Epithelial cell of prostate (primary cell): ENCODE measurements around the gene PDZRN3.

Experiments used
- DNase-seq: peaks from one replicate; pipeline ENCODE4 v3.0.0-alpha.2; 2011; ENCODE audit warnings: low read depth, low spot score
- H3K27ac ChIP-seq: fragments of 450-650 bp; 2 replicates; pipeline ENCODE4 v1.5.1; 2017; ENCODE audit warnings: mild to moderate bottlenecking

The PDZRN3 gene

DNA sequence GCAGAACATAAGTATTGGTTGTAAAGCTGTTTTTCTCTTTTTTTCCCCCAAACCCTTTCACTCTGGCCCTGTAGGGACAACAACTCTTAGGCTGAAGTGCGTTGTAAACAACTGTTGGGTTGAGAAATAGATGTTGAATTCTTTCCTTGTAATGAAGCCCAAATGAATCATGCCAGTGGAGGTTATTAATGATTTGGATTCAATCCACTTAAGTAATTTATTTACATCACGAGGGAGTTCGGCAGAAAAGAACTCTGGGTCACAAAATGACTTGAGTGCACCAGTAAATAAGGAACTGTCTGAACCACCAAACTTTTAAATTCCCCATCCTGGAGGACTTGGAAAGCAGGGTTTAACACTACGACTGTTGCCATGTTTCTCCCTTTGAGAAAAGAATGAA is 218.9 kb downstream of the PDZRN3 start:
- DNase-seq, result no peak
- no peak overlapping the region for H3K27ac ChIP-seq

DNA sequence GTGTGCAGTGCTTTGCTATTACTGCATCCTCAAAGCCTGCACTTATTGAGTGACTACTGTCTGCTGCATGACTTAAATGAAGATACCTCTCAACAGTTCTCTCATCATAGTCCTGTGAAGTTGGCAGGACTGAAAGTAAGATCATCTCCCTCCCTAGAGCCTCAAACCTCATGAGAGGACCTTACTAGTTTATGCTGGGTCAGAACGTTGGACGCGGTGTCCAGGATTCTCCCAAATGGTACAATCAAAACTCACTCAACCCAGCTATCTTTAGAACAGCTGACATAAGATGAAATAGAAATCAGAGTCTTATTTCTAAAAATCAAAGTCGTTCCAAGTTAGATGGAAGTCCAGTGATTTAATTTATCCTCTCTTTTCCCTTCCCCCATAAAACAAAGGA is 219.7 kb downstream of the PDZRN3 start:
- no peak overlapping the region for H3K27ac ChIP-seq
- no peak for DNase-seq

GRCh38 chr3:73404435-73404834 is 220.3 kb downstream of the PDZRN3 start:
- DNase-seq, result no peak
- no peak overlapping the region for H3K27ac ChIP-seq

DNA sequence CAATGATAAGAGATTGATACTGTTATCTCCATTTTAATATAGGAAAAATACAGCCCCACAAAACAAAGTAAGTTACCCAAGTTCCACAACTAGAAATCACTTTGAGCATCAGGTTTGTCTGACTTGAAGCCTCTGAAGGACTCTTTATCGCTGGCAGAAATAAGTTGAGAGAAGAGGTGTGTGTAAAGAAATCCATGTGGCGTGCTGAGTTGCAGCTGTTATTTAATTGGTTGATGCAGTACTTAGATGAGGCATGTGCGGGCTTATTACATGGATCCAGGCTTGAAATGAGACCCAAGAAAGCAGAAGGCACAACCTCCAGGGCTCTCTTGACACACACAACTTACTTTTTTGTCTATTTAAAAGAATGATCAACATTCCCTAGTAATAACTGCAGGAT is 221.3 kb downstream of the PDZRN3 start:
- no peak for DNase-seq
- no peak overlapping the region for H3K27ac ChIP-seq

- no peak for DNase-seq
- H3K27ac ChIP-seq, result no peak overlapping the region
Measured at GRCh38 chr3:73401616-73402279, 223.0 kb downstream of the PDZRN3 start.

DNA sequence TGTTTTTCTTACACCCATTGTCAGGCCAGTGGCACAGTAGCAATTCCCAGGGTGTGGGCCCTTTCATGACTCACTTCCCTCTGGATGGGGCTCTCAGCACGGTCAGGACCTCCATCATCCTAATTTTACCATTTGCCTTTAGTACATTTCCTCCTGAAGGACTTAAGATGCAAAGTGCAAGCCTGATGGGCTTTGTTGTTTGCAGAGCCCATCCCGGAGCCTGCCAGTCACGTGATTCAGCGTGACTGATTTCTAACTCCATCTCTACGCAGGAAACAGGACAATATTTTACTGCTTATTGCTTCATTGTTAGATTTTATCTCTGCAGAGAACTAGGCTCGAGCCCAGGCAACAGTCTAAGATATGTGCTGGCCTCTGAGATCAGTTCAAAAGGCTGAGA is 223.7 kb downstream of the PDZRN3 start:
- no peak for DNase-seq
- no peak overlapping the region for H3K27ac ChIP-seq

DNA sequence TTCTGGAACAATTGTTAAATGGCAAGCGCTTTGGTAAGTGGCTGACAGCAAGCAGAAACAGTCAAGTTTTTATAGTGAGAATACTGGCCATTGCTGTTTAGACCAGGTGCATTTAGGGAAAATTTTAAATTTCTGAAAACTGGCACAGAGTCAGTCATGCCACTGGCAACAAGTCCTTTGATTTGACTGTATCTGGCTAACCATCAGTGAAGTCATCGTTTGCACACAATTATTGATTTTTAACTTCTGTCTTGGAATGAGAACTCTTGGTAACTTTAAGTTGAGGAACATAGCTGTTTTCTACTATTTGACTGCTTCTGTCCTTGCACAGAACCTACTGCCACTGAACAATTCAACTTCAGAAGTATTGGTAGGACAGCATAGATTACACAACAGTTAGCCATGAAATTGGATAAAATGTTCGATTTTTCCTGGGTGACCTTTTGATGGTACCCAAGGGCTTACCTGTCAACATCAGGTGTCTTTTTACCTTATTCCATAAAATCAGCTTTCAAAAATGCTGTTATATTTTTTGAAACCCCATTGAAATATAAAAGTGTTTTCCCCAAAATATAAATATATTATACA is 225.0 kb downstream of the PDZRN3 start:
- no peak overlapping the region for H3K27ac ChIP-seq
- DNase-seq, result no peak

DNA sequence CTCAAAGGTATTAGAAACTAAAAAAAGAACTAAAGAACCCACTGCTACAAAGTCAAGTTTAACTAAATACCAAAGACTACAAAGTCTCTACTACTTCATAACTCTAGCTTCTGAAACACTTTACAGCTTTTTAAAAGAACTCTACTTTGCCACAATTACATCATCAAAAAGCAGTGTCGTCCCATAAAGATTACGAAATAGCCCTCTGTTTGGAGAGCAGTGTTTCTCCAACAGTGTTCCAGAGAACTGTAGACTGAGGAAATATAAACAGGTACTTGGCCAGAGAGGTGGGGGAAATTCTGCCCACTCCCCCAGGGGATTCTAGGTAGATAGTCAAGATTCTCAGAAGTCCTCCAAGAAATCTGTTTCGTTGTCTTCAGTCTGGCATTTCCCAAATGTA is 225.6 kb downstream of the PDZRN3 start:
- no peak overlapping the region for H3K27ac ChIP-seq
- no peak for DNase-seq

- no peak overlapping the region for H3K27ac ChIP-seq
- DNase-seq, result no peak
Measured at GRCh38 chr3:73398084-73398483, 226.7 kb downstream of the PDZRN3 start.

GRCh38 chr3:73394240-73394639 is 230.5 kb downstream of the PDZRN3 start:
- no peak overlapping the region for H3K27ac ChIP-seq
- no peak for DNase-seq

GRCh38 chr3:73393005-73393404 is 231.7 kb downstream of the PDZRN3 start:
- no peak overlapping the region for H3K27ac ChIP-seq
- no peak for DNase-seq

GRCh38 chr3:73391984-73392383 is 232.8 kb downstream of the PDZRN3 start:
- no peak for DNase-seq
- no peak overlapping the region for H3K27ac ChIP-seq

DNA sequence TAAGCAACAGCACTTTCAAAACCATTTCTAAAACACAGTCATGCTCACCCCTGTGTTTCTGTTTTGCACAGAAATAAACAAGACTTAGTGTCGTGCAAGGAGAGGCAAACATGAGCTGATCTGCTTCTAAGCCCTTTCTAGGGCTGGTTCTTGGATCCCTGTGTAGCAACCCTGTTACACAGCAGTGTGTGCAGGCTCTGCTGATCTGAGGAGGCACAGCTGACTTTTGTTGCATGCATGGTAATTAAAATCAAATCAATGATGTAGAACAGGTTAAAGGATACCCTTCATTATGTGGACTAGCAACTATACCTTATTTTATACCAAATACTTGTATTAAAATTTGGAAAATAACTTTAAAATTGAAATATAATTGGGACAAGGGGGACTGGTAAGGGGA is 234.8 kb downstream of the PDZRN3 start:
- H3K27ac ChIP-seq, result no peak overlapping the region
- no peak for DNase-seq

DNA sequence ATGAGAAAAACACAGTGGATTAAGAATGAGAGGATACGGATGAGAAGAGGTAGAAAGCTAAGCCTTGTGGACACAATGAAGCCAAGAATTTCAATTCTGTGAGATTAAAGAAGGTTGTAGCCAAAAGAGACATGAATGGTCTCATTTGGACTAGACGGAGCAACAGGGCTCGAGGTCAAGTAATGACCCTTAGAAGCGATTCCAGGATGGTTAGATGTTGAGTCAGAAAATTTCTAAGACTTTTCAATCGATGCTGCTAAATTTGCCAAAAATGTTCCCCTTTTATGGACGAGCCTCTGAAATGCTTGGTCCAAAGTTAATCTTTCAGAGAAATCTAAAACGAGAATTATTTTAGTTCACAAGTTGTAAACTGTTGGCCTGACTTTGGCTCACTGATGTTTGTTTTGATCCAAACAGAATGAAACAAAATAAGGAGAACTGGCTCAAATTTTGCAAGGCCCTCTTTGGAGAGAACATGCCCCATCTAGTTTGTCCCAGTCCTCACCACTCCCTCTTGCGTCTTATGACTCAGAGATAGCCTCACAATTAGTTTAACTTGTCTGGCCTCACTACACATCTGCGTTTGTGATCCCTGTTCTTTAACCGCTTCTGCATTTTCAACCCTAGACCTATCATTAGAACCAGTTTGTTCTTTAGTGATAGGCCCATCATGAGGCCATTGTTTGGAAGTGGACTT is 235.5 kb downstream of the PDZRN3 start:
- DNase-seq, result no peak
- no peak overlapping the region for H3K27ac ChIP-seq

- DNase-seq, result no peak
- H3K27ac ChIP-seq, result no peak overlapping the region
Measured at GRCh38 chr3:73385568-73385967, 239.2 kb downstream of the PDZRN3 start.

DNA sequence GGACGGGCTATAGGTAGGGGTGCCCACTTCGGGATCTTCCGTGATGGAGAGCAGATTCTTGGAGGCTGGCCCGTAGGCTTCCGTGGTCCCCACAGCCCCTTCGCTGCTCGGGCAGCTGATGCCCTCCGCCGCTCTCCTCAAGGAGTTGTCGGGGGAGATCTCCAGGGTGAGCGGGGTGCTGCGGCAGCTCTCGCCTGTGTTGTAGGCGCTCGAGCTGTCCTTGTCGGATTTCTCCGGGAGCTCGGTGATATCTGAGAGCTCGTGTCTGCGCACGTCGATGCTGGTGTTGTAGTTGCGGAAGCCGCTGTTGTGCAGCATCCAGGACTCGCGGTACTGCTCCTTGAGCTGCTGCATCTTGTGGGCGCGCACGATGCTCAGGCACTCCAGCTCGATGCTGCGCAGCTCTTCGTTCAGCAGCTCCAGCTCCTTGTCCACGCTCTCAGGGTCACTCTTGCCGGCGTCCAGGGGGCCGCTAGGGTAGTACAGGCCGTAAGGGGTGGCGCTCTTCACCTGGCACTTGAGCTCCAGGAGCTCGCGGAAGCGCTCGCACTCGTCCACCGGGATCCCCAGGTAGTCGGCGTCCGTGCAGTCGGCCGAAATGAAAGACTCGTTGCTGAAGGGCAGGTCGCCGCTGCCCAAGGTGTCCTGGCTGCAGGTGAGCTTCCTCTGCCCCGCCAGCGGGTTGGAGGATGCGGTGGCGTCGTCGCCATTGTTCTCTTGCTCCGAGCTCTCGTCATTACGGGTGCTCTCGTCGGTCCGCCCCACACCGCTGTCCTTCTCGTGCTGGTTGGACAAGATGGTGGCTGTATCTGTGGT is 240.4 kb downstream of the PDZRN3 start:
- DNase-seq, result no peak

GRCh38 chr3:73383470-73384049 is 241.2 kb downstream of the PDZRN3 start:
- H3K27ac ChIP-seq, result no peak overlapping the region
- DNase-seq, result no peak

More for the DNA sequence above, 240.4 kb downstream of the PDZRN3 start:
- no peak overlapping the region for H3K27ac ChIP-seq

DNA sequence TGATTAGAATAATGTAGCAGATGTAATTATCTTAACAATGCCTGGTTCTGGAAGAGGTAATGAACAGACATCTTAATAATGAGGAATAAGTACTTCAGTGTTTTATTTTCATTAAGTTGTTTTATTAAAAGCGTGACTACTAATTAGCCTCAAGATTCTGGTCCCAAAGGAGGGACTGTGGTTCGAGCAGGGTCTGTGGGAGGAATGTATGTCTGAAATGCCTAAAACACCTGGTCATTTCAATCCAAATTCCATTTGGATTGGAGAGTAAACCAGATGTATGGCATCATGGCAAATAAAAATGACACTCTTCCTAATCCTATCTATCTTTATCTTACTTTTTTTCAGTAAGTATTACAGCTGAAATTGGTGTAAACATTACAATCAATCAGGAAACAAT is 243.2 kb downstream of the PDZRN3 start:
- H3K27ac ChIP-seq, result no peak overlapping the region

DNA sequence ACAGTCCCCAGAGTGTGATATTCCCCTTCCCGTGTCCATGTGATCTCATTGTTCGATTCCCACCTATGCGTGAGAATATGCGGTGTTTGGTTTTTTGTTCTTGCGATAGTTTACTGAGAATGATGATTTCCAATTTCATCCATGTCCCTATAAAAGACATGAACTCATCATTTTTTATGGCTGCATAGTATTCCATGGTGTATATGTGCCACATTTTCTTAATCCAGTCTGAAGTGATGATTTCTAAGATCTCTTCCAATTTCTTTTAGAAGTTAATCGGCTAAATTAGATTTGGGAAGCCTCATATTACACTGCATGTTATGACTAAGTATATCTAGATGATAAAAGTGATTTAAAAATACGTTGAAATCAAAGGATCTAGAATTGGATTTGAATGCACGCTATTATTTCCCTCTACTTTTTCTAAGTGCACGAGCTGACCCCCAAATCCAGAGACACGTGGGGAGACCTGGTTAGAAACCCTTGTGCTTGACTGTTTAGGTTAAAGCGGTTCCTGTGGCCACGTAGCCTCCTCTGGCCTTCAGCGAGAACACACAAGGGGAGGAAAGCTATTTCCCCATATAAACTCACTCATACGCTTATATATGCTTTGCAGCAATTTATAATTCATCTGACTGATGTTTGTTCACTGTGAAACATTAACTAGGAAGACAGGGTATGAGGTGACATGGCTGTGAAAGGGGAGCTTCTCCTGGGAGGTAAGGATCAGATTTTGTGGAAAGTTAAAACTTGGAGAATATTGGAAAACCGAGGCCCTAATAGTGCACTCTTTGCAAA is 243.8 kb downstream of the PDZRN3 start:
- no peak overlapping the region for H3K27ac ChIP-seq
- no peak for DNase-seq

More for the DNA sequence above, 243.2 kb downstream of the PDZRN3 start:
- no peak for DNase-seq

DNA sequence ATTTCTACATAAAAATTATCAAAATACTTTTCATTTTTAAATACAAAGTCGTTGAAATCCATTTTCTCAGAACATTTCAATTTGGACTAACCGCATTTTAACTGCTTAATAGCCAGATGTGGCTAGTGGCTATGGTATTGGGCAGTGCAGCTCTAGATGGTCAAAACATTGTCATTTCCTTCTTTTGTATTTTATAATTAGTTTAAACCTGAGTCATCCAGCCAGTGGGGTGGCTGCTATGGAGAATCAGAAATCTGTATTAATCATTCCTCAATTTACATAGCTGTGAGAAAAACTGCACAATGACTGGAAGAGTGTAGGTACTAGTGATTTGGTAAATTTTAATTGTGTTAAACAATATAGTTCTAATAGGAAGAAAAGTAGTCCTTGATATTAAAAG is 245.3 kb downstream of the PDZRN3 start:
- DNase-seq, result no peak
- no peak overlapping the region for H3K27ac ChIP-seq
